Measurements from ENCODE around the gene TRMT5.

TRMT5 gene

GRCh38 chr14:60972295-60972694, 8.6 kb downstream of the TRMT5 start:
- TF ChIP-seq, protein P1, sequence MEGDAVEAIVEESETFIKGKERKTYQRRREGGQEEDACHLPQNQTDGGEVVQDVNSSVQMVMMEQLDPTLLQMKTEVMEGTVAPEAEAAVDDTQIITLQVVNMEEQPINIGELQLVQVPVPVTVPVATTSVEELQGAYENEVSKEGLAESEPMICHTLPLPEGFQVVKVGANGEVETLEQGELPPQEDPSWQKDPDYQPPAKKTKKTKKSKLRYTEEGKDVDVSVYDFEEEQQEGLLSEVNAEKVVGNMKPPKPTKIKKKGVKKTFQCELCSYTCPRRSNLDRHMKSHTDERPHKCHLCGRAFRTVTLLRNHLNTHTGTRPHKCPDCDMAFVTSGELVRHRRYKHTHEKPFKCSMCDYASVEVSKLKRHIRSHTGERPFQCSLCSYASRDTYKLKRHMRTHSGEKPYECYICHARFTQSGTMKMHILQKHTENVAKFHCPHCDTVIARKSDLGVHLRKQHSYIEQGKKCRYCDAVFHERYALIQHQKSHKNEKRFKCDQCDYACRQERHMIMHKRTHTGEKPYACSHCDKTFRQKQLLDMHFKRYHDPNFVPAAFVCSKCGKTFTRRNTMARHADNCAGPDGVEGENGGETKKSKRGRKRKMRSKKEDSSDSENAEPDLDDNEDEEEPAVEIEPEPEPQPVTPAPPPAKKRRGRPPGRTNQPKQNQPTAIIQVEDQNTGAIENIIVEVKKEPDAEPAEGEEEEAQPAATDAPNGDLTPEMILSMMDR (IDR thresholded peaks at IDR 0.05; ENCODE audit: insufficient read depth, low read length, poor library complexity, severe bottlenecking), result no peak
- Histone ChIP-seq H3K27me3 (replicated peaks; ENCODE audit: control insufficient read depth, insufficient read depth, low read length) (no peaks in the 10 kb centered on the region), H3K4me3 (replicated peaks; ENCODE audit: low read depth, low read length) (no peak overlapping the region), H3K36me3 (ENCODE audit: control insufficient read depth, insufficient read depth, low read length) (peaks cover 2% of the 10 kb centered on the region)
- no peak for DNase-seq (ENCODE audit: extremely low read depth, insufficient read length)

GRCh38 chr14:60971271-60971670, 9.6 kb downstream of the TRMT5 start:
- TF ChIP-seq, protein P1 (IDR thresholded peaks at IDR 0.05; ENCODE audit: insufficient read depth, low read length, poor library complexity, severe bottlenecking), result no peak
- Histone ChIP-seq H3K36me3 (ENCODE audit: control insufficient read depth, insufficient read depth, low read length) (peaks cover 2% of the 10 kb centered on the region), H3K27me3 (replicated peaks; ENCODE audit: control insufficient read depth, insufficient read depth, low read length) (no peaks in the 10 kb centered on the region), H3K4me3 (replicated peaks; ENCODE audit: low read depth, low read length) (no peak overlapping the region)
- no peak for DNase-seq (ENCODE audit: extremely low read depth, insufficient read length)

GRCh38 chr14:60970146-60970545, 10.7 kb downstream of the TRMT5 start:
- H3K4me3 ChIP-seq (replicated peaks; ENCODE audit: low read depth, low read length), result no peak overlapping the region
- no peaks in the 10 kb centered on the region for H3K27me3 ChIP-seq (replicated peaks; ENCODE audit: control insufficient read depth, insufficient read depth, low read length)
- TF ChIP-seq, protein P1 (IDR thresholded peaks at IDR 0.05; ENCODE audit: insufficient read depth, low read length, poor library complexity, severe bottlenecking), result no peak
- H3K36me3 ChIP-seq (ENCODE audit: control insufficient read depth, insufficient read depth, low read length), result no peaks in the 10 kb centered on the region
- no peak for DNase-seq (ENCODE audit: extremely low read depth, insufficient read length)

DNA sequence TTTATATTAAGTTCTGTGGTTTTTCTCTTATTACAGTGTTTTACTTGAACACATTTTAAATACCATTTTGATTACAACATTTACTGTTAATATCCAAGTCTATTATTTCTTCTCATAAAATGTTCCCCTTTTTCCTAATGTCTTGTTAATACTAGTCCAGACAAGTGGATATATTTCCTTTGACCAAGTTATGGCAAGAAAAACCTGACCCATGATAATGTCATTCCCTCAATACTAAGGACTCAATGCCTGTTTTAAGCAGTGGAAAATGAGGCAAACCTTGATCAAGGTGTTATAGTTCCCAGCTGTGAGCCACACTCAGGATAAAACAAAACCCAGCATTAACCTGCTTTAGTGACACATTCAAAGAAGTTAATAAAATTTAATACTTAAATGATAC, 12.2 kb downstream of the TRMT5 start:
- Histone ChIP-seq H3K36me3 (ENCODE audit: control insufficient read depth, insufficient read depth, low read length) (no peaks in the 10 kb centered on the region), H3K4me3 (replicated peaks; ENCODE audit: low read depth, low read length) (no peak overlapping the region), H3K27me3 (replicated peaks; ENCODE audit: control insufficient read depth, insufficient read depth, low read length) (no peaks in the 10 kb centered on the region)
- TF ChIP-seq, protein P1 (IDR thresholded peaks at IDR 0.05; ENCODE audit: insufficient read depth, low read length, poor library complexity, severe bottlenecking), result no peak
- no peak for DNase-seq (ENCODE audit: extremely low read depth, insufficient read length)

DNA sequence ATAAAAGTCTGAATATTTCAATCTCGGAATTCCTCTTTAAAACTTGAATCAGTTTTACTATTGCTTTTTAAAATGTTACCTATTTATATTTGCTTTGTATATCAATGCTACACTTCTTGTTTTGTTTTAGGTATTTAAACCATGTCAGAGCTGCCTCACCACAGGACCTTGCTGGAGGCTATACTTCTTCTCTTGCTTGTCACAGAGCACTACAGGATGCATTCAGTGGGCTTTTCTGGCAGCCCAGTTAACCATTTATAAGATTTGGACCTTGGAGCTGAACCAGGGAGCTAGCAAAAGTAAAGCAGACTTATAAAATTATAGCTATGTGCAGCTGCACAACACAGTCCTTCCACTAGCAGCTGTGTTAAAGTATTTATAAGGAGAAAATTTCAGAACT, 12.8 kb downstream of the TRMT5 start:
- TF ChIP-seq, protein P1 (IDR thresholded peaks at IDR 0.05; ENCODE audit: insufficient read depth, low read length, poor library complexity, severe bottlenecking), result no peak
- Histone ChIP-seq H3K36me3 (ENCODE audit: control insufficient read depth, insufficient read depth, low read length) (no peaks in the 10 kb centered on the region), H3K4me3 (replicated peaks; ENCODE audit: low read depth, low read length) (no peak overlapping the region), H3K27me3 (replicated peaks; ENCODE audit: control insufficient read depth, insufficient read depth, low read length) (no peaks in the 10 kb centered on the region)
- DNase-seq (ENCODE audit: extremely low read depth, insufficient read length), result no peak

DNA sequence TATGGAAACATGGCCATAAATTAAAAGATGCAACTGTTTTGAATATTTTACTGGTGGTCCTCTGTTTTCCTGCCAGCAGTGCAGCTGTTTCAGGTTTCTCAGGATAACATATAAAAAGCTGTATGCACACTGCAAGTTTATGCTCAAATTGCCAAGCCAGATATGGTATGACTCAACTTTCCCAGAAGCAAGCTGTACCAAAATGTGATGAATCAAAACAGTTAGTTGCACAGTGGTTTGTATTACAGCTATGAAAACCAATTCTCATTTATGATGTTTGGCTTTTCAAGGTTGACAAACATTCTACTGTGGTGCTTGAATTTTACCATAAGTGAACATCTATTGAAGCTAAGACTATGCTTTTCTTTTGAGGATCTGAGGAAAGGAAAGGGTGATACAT, 15.5 kb downstream of the TRMT5 start:
- Histone ChIP-seq H3K27me3 (replicated peaks; ENCODE audit: control insufficient read depth, insufficient read depth, low read length) (no peaks in the 10 kb centered on the region), H3K36me3 (ENCODE audit: control insufficient read depth, insufficient read depth, low read length) (no peaks in the 10 kb centered on the region), H3K4me3 (replicated peaks; ENCODE audit: low read depth, low read length) (no peak overlapping the region)
- TF ChIP-seq, protein P1 (IDR thresholded peaks at IDR 0.05; ENCODE audit: insufficient read depth, low read length, poor library complexity, severe bottlenecking), result no peak
- DNase-seq (ENCODE audit: extremely low read depth, insufficient read length), result no peak

All from GM06990 (cell line).